Measurements from ENCODE around the gene MDFIC.

MDFIC gene

GRCh38 chr7:114928060-114928459 lies 6.2 kb downstream of the MDFIC start:
- no peak for DNase-seq (ENCODE audit: low read depth)

- no peak for DNase-seq (ENCODE audit: low read depth)
Observed at GRCh38 chr7:114929570-114929969, 7.7 kb downstream of the MDFIC start.

GRCh38 chr7:114930107-114930661 lies 8.3 kb downstream of the MDFIC start:
- DNase-seq (ENCODE audit: low read depth), result no peak

- no peak for DNase-seq (ENCODE audit: low read depth)
Observed at GRCh38 chr7:114930829-114931655, 9.1 kb downstream of the MDFIC start.

- peak; percentile 9 for DNase-seq (ENCODE audit: low read depth)
Observed at GRCh38 chr7:114931656-114932011, 9.7 kb downstream of the MDFIC start.

- DNase-seq (ENCODE audit: low read depth), result no peak
Observed at GRCh38 chr7:114932991-114933390, 11.1 kb downstream of the MDFIC start.

- DNase-seq (ENCODE audit: low read depth), result no peak
Observed at GRCh38 chr7:114933658-114934057, 11.8 kb downstream of the MDFIC start.

GRCh38 chr7:114934086-114934485 lies 12.2 kb downstream of the MDFIC start:
- no peak for DNase-seq (ENCODE audit: low read depth)

- DNase-seq (ENCODE audit: low read depth), result no peak
Observed at GRCh38 chr7:114934713-114935112, 12.8 kb downstream of the MDFIC start.

- no peak for DNase-seq (ENCODE audit: low read depth)
Observed at GRCh38 chr7:114936471-114936870, 14.6 kb downstream of the MDFIC start.

- DNase-seq (ENCODE audit: low read depth), result no peak
Observed at GRCh38 chr7:114937446-114937845, 15.6 kb downstream of the MDFIC start.

- DNase-seq (ENCODE audit: low read depth), result no peak
Observed at GRCh38 chr7:114938785-114939184, 16.9 kb downstream of the MDFIC start.

GRCh38 chr7:114939484-114940097 lies 17.7 kb downstream of the MDFIC start:
- DNase-seq (ENCODE audit: low read depth), result peak; percentile 18

- DNase-seq (ENCODE audit: low read depth), result no peak
Observed at GRCh38 chr7:114940220-114940619, 18.3 kb downstream of the MDFIC start.

- no peak for DNase-seq (ENCODE audit: low read depth)
Observed at GRCh38 chr7:114941692-114942091, 19.8 kb downstream of the MDFIC start.

GRCh38 chr7:114942446-114943175 lies 20.7 kb downstream of the MDFIC start:
- no peak for DNase-seq (ENCODE audit: low read depth)

GRCh38 chr7:114943530-114943929 lies 21.6 kb downstream of the MDFIC start:
- DNase-seq (ENCODE audit: low read depth), result no peak

GRCh38 chr7:114943953-114944744 lies 22.3 kb downstream of the MDFIC start:
- DNase-seq (ENCODE audit: low read depth), result no peak

GRCh38 chr7:114944745-114945625 lies 23.1 kb downstream of the MDFIC start:
- no peak for DNase-seq (ENCODE audit: low read depth)

- DNase-seq (ENCODE audit: low read depth), result no peak
Observed at GRCh38 chr7:114949231-114949630, 27.3 kb downstream of the MDFIC start.

GRCh38 chr7:114952296-114952695 lies 30.4 kb downstream of the MDFIC start:
- no peak for DNase-seq (ENCODE audit: low read depth)

All from T-helper 22 cell (primary cell).